Esophagus muscularis mucosa (tissue), 3 donors: Measurements from ENCODE around the gene P2RX1.

Source experiments
- CTCF ChIP-seq, 3 experiments: fragments of 200-600 bp in 2 of 3; fragments of 450-650 bp in 1 of 3; sonication (generic) in 2 of 3; IDR thresholded peaks; one replicate each; pipeline ENCODE4 v1.5.1; 2017 to 2019; ENCODE audit warnings: antibody characterized with exemption in 3 of 3, mild to moderate bottlenecking in 2 of 3, moderate library complexity in 1 of 3
- POLR2A ChIP-seq: fragments of 450-650 bp; IDR thresholded peaks from one replicate; pipeline ENCODE4 v1.6.1; 2017; ENCODE audit warnings: antibody characterized with exemption, moderate library complexity, mild to moderate bottlenecking, low read depth

- TF ChIP-seq POLR2A, result no peak
- no peak for TF ChIP-seq CTCF (IDR thresholded peaks at IDR 0.05)
Measured at GRCh38 chr17:3903881-3904290, 12.4 kb downstream of the P2RX1 start.
